DMS114 treated with DMSO at 0.1 percent for 48 hours (cell line): ENCODE results near the gene PYGB.
"Not testable (repeated sequence)": the region's sequence is repeated elsewhere in the genome, so short reads cannot be mapped to it uniquely, and the experiment has no call there.

Experiments
- DNase-seq: peaks from one replicate; lab custom pipeline; 2025; ENCODE audit not compliant: unreplicated experiment; lab: John Stamatoyannopoulos, UW

PYGB gene

GRCh38 chr20:25325997-25326396 is 78.1 kb downstream of the PYGB start:
- DNase-seq, result no peak

- DNase-seq, result no peak
These were observed 79.8 kb downstream of the PYGB start for GRCh38 chr20:25327521-25328235.

GRCh38 chr20:25328954-25329498 is 81.1 kb downstream of the PYGB start:
- no peak for DNase-seq

GRCh38 chr20:25334972-25335371 is 87.1 kb downstream of the PYGB start:
- DNase-seq, result not testable (repeated sequence)

- DNase-seq, result no peak
These were observed 88.9 kb downstream of the PYGB start for GRCh38 chr20:25336561-25337422.

GRCh38 chr20:25338112-25339023 is 90.5 kb downstream of the PYGB start:
- no peak for DNase-seq

- DNase-seq, result no peak
These were observed 91.7 kb downstream of the PYGB start for GRCh38 chr20:25339608-25340007.

- DNase-seq, result no peak
These were observed 92.5 kb downstream of the PYGB start for GRCh38 chr20:25340380-25340779.

- no peak for DNase-seq
These were observed 94.1 kb downstream of the PYGB start for GRCh38 chr20:25341716-25342680.

- no peak for DNase-seq
These were observed 96.7 kb downstream of the PYGB start for GRCh38 chr20:25344634-25345033.

- DNase-seq, result no peak
These were observed 97.8 kb downstream of the PYGB start for GRCh38 chr20:25345721-25346120.

- no peak for DNase-seq
These were observed 98.5 kb downstream of the PYGB start for GRCh38 chr20:25346349-25346748.
